HG03064 (cell line): Measurements from ENCODE around the gene LSMEM2.

Experiments
- ATAC-seq: cut with Tn5 transposase; IDR thresholded peaks from one replicate; pipeline ENCODE4 v1.9.1; 2021; ENCODE audit warnings: low read depth; ENCODE audit not compliant: unreplicated experiment

LSMEM2 gene

GRCh38 chr3:50334339-50335075 lies 55.6 kb downstream of the LSMEM2 start:
- ATAC-seq: no peak

- peak; percentile 24 for ATAC-seq
Observed at GRCh38 chr3:50336452-50337174, 57.7 kb downstream of the LSMEM2 start.

GRCh38 chr3:50337175-50337861 lies 58.4 kb downstream of the LSMEM2 start:
- ATAC-seq: peak; percentile 72
